Hematopoietic multipotent progenitor cell treated with erythropoietin and hydrocortisone succinate and interleukin-3 and kit ligand, for 15 days (in vitro differentiated cells): ENCODE measurements around the gene TMEM125.

Experiments used
- DNase-seq: peaks from one replicate; pipeline ENCODE4 v3.0.0-alpha.2; 2015; ENCODE audit warnings: low spot score

Gene TMEM125

GRCh38 chr1:43293896-43294760, 24.3 kb downstream of the TMEM125 start:
- DNase-seq = no peak

DNA sequence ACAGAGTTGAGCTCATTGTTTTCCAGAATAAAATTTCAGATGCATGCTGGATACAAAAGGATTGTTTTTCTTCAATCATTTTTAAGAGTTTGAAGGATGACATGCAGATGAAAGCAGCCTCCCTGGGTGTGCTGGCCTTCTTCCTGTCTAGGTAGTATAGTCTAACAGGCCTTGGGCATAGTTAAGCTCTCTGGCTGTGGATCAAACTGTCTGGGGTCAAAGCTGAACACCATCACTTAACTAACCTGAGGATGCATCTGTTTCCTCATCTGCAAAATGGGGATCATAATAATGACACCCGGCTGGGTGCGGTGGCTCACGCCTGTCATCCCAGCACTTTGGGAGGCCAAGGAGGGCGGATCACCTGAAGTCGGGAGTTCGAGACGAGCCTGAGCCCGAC, 25.0 kb downstream of the TMEM125 start:
- DNase-seq = no peak

DNA sequence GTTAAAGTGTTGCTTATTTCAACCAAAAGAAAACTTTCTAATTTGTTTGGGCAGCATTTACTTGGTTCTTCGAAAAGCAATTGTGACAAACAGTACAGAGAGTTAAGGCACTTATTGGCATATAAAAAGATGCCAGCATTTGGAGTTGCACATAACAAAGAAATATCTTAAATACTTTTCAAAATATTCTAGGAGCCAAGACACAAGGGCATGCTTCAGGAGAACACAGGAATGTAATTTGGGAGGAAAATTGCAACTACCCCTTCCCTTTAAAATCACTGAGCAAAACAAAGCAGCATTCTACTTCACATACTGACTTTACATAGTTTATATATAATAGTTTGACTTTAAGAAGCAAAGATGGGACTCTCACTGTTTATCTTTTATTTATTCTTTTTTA, 26.4 kb downstream of the TMEM125 start:
- no peak for DNase-seq

DNA sequence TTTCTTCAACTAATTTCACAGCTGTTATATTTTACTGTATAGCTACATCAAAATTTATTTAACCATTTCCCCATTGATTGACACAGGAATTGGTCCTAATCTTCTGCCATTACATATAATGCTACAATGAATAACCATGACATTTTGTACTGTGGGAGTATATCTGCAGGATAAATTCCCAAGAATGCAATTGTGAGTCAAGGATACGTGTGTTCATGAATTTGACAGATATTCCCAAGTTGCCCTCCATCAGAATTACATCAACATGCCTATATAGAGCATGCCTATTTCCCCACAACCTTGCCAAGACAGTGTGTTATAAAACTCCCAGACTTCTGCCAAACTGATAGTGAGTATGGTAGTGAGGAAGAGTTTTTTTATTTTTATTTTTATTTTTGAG, 28.3 kb downstream of the TMEM125 start:
- no peak for DNase-seq

GRCh38 chr1:43299101-43299500, 29.3 kb downstream of the TMEM125 start:
- DNase-seq = no peak

DNA sequence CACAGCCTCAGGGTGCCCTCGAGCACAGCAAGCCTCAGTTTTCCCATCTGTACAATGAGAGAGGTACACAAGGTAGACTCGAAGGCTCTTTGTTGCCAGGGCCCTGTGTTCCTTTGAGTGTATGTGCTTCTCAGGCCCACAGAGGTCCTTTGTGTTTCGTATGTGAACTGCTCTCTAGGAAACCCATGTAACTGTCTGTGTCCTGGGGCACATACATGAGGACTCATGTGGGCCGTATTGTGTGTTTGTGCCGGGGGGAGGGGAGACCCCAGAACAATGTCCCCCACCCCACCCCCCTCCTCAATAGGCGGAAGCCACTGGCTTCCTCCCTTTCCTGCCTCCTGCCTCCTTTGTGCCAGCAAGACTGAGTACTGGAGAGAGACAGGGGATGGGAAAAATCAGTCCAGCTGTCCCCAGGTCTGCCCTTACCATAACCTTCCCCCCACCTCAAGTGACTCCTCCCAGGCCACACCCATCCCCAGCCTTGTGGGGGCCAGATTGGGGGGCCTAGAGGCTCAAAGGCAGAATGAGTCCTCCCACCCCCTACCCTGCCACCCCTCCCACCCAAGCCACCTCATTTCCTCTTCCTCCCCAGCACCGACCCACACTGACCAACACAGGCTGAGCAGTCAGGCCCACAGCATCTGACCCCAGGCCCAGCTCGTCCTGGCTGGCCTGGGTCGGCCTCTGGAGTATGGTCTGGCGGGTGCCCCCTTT, 30.8 kb downstream of the TMEM125 start, which contains the start of gene TIE1:
Gene TIE1 (plus strand): TSS at position 605 of the 717 bp plus-strand sequence. CDS start 90 bp downstream, at position 695.
- no peak for DNase-seq

GRCh38 chr1:43302201-43302600, 32.4 kb downstream of the TMEM125 start:
- no peak for DNase-seq

DNA sequence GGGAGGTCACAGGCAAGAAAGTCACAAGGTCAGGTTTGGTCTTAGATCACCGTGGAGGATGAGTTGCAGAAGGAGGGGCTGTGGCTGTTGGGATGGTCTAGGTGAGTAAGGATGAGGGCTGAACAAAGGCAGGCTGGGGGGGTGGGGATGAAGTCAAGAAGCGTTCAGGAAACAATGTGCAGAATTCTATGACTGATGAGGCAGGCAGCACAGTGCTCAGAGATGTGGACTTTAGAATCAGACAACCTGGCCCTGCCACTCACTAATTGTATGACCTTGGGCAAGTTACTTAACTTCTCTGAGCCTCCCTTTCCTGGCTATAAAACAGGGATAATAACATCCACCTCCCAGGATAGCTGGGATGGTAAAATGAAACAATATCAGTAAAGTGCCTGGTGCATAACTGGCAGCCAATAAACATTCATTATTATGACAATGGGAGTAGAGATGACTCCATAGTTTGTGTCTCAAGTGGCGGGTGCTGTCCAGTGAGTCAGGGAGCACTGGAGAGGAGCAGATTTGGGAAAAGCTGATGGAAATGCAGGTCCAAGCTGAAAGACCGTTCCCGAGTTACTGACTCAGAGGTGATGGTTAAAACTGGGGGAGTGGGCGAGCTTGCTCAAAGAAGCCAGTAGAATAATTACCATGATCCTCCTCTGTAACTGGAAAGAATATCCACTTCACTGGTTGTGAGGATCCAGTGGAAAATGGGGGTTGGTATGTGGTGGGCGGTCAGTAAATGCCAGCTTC, 33.1 kb downstream of the TMEM125 start:
- no peak for DNase-seq

DNA sequence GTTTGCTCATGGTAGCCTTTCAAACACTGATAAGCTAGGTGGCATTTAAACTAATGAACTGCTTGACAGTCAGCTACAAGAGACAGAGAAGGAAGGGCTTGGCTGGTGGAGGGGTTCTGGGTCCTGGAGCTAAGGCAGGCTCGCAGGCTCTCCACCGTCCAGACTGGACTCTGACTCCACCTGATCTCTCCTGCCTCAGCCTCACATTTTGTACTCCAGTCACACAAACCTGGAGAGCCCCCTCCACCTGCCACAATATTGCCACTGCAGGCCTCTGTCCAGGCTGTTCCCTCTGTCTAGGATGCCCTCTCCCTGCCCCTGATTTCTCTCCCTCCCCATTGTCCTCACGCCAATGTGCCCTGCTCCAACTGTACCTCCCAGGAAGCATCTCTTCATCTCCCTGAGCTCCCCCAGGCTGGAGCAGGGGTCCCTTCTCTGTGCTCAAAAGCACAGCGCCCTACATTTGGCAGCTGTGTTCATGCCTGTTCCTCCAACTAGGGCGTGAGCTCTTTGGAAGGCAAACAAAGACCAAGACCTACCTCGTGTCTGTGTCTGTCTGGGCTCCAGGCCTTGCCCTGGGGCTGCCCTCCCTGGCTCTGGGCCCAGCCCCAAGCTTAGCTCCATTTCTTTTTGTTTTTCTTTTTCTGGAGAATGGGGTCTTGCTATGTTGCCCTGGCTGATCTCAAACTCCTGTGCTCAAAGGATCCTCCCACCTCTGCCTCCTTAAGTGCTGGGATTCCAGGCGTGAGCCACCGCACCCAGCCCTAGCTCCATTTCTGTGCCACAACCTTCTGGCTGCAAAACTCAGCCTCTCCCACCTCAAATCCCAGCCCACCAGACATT, 33.9 kb downstream of the TMEM125 start:
- DNase-seq = no peak

DNA sequence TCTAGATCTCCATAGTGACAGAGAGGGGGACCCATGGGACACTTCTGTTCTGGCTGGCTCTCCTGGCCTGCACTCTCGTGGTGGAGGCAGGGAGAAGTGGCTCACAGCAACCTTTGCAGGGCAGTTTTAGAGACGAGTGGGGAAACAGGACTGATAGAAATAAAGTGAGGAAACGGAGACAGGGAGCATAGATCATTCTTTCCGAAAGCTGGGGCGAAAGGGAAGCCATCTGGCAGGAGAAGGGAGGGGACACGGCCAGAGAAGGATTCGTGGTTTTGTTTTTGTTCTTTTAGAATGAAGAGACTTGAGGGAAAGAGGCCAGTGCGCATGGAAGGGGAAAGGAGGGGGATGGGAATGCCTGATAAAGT, 34.5 kb downstream of the TMEM125 start:
- DNase-seq = no peak

- no peak for DNase-seq
Observed at GRCh38 chr1:43304771-43305300, 35.1 kb downstream of the TMEM125 start.

GRCh38 chr1:43305461-43305860, 35.7 kb downstream of the TMEM125 start:
- no peak for DNase-seq

DNA sequence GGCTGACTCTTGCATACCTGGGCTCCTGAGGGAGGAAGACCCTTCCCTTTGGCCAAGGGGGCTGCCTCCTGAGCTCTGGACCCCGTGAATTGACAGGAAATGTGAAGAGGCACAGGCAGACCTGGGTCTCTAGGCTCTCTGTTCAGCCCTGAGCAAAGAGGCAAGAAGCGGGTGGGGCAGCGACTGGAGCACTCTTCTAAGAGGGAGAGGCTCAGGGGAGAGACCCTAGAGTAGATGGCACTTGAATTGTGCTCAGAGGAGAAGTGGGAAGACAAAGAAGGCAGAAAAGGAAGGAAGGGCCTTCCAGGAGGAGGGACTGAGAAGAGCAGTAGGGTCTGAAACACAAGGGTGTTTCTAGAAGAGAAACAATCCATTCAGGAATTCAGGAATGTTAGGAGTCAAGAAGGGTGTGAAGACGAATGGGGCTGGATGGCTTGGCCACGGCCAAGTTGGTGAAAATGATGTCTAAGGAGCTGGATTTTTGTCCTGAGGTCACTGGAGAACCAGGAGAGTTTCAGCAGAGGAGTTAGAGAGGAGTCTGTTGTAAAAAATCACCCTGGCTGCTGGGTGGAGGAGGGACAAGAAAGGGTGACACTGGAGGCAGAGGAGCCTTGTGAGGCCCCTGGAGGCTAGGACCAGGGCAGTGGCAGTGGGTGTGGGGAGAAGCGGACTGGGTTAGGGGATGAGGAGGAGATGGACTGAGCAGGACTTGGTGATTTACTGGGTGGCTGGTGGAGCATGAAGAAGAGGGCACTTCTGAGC, 36.3 kb downstream of the TMEM125 start:
- DNase-seq = no peak

GRCh38 chr1:43306688-43307457, 37.1 kb downstream of the TMEM125 start:
- no peak for DNase-seq

- DNase-seq = no peak
Observed at GRCh38 chr1:43307458-43308158, 37.8 kb downstream of the TMEM125 start.

- no peak for DNase-seq
Observed at GRCh38 chr1:43308635-43309404, 39.0 kb downstream of the TMEM125 start.

DNA sequence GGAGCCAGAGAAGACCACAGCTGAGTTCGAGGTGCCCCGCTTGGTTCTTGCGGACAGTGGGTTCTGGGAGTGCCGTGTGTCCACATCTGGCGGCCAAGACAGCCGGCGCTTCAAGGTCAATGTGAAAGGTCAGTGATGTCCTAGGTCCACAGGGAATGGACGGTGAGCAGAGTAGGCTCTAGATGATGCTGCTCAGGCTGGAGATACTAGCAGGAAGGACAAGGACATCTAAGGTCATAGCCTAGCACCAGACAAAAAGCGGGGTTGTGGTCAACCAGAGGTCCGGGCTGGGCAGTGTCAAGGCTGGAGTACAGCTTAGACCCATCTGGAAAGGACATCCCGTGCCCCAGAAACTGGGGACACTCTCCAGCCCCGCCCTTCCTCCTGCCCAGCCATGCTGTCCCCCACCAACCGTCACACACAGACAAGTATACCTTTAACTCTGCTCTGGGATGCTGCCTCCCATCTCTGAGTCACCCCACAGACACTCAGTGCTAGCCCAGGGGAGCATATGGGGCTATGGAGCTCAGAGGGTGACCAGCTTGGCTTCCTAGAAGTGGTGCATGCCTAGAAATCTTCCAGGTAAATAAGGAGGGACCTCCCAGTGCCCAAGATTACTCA, 39.7 kb downstream of the TMEM125 start:
- DNase-seq = no peak

- DNase-seq = no peak
Observed at GRCh38 chr1:43311521-43311920, 41.7 kb downstream of the TMEM125 start.
